IPS-18a (cell line): ENCODE measurements around the gene NMBR.

ENCODE experiments used
- H3K27ac ChIP-seq: one replicate; pipeline ENCODE4 v1.5.1; 2013; ENCODE audit warnings: low read length
- H3K27me3 ChIP-seq: one replicate; pipeline ENCODE4 v1.6.1; 2013; ENCODE audit warnings: mild to moderate bottlenecking, low read length; ENCODE audit not compliant: control insufficient read depth, insufficient read depth
- H3K36me3 ChIP-seq: one replicate; pipeline ENCODE4 v1.6.1; 2013; ENCODE audit warnings: low read depth, low read length; ENCODE audit not compliant: control insufficient read depth
- H3K4me1 ChIP-seq: one replicate; pipeline ENCODE4 v1.6.1; 2013; ENCODE audit warnings: low read depth, low read length; ENCODE audit not compliant: control insufficient read depth
- H3K4me3 ChIP-seq: one replicate; pipeline ENCODE4 v1.5.1; 2013; ENCODE audit warnings: low read length
- H3K9ac ChIP-seq: one replicate; pipeline ENCODE4 v1.6.1; 2013; ENCODE audit warnings: mild to moderate bottlenecking, low read length, moderate library complexity
- H3K9me3 ChIP-seq: one replicate; pipeline ENCODE4 v1.6.1; 2013; ENCODE audit warnings: low read depth, low read length; ENCODE audit not compliant: control insufficient read depth

Gene NMBR

GRCh38 chr6:142026471-142026870 is 120.5 kb downstream of the NMBR start:
- Histone ChIP-seq H3K27ac (no peak overlapping the region), H3K4me3 (no peak overlapping the region), H3K9ac (no peak overlapping the region), H3K4me1 (peaks cover 9% of the 10 kb centered on the region), H3K9me3 (peaks cover 8% of the 10 kb centered on the region), H3K27me3 (no peaks in the 10 kb centered on the region), H3K36me3 (peaks cover 4% of the 10 kb centered on the region)
